ENCODE measurements around the gene JAKMIP1. TPM values are rescaled to one million over a fixed set of nuclear protein-coding genes. Genes with fewer than 3 reads are reported as not detected.

Gene JAKMIP1
- total RNA-seq, 6 donors from 2014 or later, result 0.40 to 6.8 (median 1.0) TPM

DNA sequence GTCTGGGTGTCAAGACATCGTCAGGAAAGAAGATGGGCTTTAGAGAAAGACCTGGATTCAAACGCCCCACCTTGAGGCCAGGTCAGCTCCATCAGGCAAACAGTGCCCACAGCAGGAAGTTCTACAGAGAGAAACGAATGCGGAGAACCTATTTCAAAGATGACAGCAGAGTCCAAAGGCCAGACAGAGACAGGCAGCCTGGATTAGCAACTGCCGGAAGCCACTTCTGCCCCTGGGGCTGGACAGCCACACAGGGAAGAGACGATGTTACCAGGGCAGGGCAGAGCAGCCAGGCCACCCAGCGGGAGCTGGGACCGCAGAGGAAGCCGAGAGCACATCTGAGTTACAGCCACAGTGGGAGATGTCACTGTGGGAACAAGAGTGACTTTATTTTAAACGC, 183.3 kb downstream of the JAKMIP1 start:
- no peaks in the 10 kb centered on the region for H3K9me3 ChIP-seq
- peak in 1 of 2 donors; percentile 24 for DNase-seq
- no peak overlapping the region for H3K27ac ChIP-seq
- H3K27me3 ChIP-seq, result no peaks in the 10 kb centered on the region
- no peaks in the 10 kb centered on the region for H3K36me3 ChIP-seq
- no peaks in the 10 kb centered on the region for H3K4me1 ChIP-seq
- 64 to 69% methylated on average over 8 to 10 of the region's 10 CpGs for WGBS, 2 donors
- H3K4me3 ChIP-seq, result no peak overlapping the region
- TF ChIP-seq, protein P1, sequence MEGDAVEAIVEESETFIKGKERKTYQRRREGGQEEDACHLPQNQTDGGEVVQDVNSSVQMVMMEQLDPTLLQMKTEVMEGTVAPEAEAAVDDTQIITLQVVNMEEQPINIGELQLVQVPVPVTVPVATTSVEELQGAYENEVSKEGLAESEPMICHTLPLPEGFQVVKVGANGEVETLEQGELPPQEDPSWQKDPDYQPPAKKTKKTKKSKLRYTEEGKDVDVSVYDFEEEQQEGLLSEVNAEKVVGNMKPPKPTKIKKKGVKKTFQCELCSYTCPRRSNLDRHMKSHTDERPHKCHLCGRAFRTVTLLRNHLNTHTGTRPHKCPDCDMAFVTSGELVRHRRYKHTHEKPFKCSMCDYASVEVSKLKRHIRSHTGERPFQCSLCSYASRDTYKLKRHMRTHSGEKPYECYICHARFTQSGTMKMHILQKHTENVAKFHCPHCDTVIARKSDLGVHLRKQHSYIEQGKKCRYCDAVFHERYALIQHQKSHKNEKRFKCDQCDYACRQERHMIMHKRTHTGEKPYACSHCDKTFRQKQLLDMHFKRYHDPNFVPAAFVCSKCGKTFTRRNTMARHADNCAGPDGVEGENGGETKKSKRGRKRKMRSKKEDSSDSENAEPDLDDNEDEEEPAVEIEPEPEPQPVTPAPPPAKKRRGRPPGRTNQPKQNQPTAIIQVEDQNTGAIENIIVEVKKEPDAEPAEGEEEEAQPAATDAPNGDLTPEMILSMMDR (IDR thresholded peaks at IDR 0.05), result no peak
- TF ChIP-seq POLR2AphosphoS5 (IDR thresholded peaks at IDR 0.05) (no peak), EP300 (IDR thresholded peaks at IDR 0.05) (no peak), POLR2A (IDR thresholded peaks at IDR 0.05) (no peak)
- ATAC-seq (ENCODE audit: low FRiP score in 2 of 2), result no peak

DNA sequence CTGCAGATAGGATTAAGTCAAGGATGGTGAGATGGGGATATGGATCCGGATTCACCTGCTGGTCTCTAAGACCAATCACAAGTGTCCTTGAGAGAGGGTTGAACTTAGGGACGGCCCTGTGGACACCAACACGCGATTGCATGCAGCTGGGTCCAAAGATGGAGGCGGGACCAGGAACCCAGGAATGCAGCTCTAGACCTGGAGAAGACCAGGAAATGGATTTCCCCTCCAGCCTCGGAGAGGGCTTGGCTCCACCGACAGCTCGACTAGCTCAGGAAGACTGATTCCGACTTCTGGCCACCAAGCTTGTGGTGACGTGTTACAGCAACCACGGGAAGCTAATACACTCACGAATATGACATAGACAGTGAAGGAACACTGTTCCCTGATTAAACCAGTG, 186.8 kb downstream of the JAKMIP1 start:
- H3K36me3 ChIP-seq, result no peaks in the 10 kb centered on the region
- no peak overlapping the region for H3K27ac ChIP-seq
- H3K9me3 ChIP-seq, result no peaks in the 10 kb centered on the region
- H3K4me3 ChIP-seq, result no peak overlapping the region
- H3K27me3 ChIP-seq, result no peaks in the 10 kb centered on the region
- DNase-seq, result no peak
- no peak for TF ChIP-seq POLR2A (IDR thresholded peaks at IDR 0.05)
- no peak for TF ChIP-seq EP300 (IDR thresholded peaks at IDR 0.05)
- TF ChIP-seq POLR2AphosphoS5 (IDR thresholded peaks at IDR 0.05), result no peak
- TF ChIP-seq, protein P1 (IDR thresholded peaks at IDR 0.05), result no peak
- H3K4me1 ChIP-seq, result peaks cover 0 to 6% (median 2%) of the 10 kb centered on the region in 4 donors
- no peak for ATAC-seq (ENCODE audit: low FRiP score in 2 of 2)
- WGBS, 2 donors, result 83 to 84% methylated on average over 11 to 12 of the region's 12 CpGs

DNA sequence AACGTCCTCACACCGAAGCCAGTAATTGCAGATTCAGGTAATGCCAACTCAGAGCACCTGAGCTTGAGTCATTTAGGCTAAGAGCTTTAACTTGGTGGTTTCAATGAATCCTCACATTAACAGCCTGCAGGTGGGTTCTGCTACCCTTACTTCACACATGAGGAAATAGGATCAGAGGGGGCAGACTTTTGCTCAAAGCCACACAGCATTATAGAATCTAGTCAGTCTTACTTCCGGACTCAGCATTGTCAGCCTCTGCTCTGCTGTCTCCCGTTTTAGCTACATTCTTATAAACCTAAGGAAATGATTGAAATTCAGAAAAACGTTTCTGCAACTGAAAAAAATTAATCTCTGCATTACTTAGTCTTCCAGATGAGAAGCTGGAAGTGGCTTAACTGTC, 188.1 kb downstream of the JAKMIP1 start:
- H3K27ac ChIP-seq, result no peak overlapping the region
- ATAC-seq (ENCODE audit: low FRiP score in 2 of 2), result no peak
- 65 to 66% methylated on average over 5 of the region's 5 CpGs for WGBS, 2 donors

DNA sequence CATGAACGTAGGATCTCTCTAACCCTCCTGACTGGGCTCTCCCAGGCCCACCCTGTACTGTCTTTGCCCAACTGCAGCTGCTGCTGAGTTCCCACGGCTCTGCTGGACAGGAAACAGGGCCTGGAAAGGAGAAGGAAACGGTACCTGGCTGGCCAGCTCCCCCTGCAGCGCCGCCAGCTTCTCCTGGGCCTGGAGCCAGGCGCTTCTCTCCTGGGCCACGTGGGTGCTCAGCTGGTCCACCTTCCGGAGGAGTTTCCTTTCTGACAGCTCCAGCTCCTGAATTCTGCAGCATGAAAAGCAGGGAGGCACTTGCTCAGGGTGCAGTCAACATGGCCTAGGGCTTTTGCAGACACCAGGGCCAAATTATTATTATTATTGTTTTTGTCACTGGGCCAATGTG, 188.7 kb downstream of the JAKMIP1 start:
- ATAC-seq (ENCODE audit: low FRiP score in 2 of 2) (peak in 1 of 2 donors; percentile 11), DNase-seq (peak in 1 of 2 donors; percentile 81)
- 7 to 9% methylated on average over 4 to 7 of the region's 8 CpGs for WGBS, 2 donors
- Histone ChIP-seq H3K27ac (no peak overlapping the region), H3K4me3 (no peak overlapping the region), H3K36me3 (no peaks in the 10 kb centered on the region), H3K27me3 (peaks cover 0 to 6% (median 0%) of the 10 kb centered on the region in 4 donors), H3K4me1 (peaks cover 0 to 8% (median 3%) of the 10 kb centered on the region in 4 donors), H3K9me3 (no peaks in the 10 kb centered on the region)
- TF ChIP-seq, protein P1 (IDR thresholded peaks at IDR 0.05), result no peak
- no peak for TF ChIP-seq EP300 (IDR thresholded peaks at IDR 0.05)
- no peak for TF ChIP-seq POLR2A (IDR thresholded peaks at IDR 0.05)
- TF ChIP-seq POLR2AphosphoS5 (IDR thresholded peaks at IDR 0.05), result no peak

More for the DNA sequence above, 188.1 kb downstream of the JAKMIP1 start:
- DNase-seq, result no peak
- H3K4me1 ChIP-seq, result peaks cover 0 to 8% (median 3%) of the 10 kb centered on the region in 4 donors
- H3K4me3 ChIP-seq, result no peak overlapping the region
- H3K9me3 ChIP-seq, result no peaks in the 10 kb centered on the region
- peaks cover 0 to 6% (median 0%) of the 10 kb centered on the region in 4 donors for H3K27me3 ChIP-seq
- TF ChIP-seq POLR2A (IDR thresholded peaks at IDR 0.05) (no peak), POLR2AphosphoS5 (IDR thresholded peaks at IDR 0.05) (no peak), EP300 (IDR thresholded peaks at IDR 0.05) (no peak)
- TF ChIP-seq, protein P1 (IDR thresholded peaks at IDR 0.05), result no peak
- H3K36me3 ChIP-seq, result no peaks in the 10 kb centered on the region

DNA sequence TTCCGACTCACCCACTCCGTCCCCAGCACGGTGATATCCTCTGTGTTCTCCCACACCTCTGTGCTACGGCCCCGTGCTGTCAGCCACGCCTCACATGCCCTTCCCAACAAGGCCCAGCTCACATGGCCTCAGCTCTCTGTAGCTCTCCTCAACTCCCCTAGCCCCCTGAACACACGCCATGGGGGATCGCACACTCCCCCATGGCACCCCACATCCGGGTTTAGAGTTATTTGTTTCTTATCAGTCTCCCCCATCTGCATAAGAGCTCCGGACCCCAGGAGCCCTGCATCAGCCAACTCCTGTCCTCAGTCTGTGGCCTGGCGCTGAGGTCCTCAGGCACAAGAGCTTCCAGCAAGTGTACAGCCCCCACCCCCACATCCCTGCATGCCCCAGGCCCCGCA, 189.1 kb downstream of the JAKMIP1 start:
- no peak overlapping the region for H3K27ac ChIP-seq
- H3K4me1 ChIP-seq, result peaks cover 0 to 8% (median 3%) of the 10 kb centered on the region in 4 donors
- no peak overlapping the region for H3K4me3 ChIP-seq
- peaks cover 0 to 6% (median 0%) of the 10 kb centered on the region in 4 donors for H3K27me3 ChIP-seq
- 42 to 46% methylated on average over 11 of the region's 12 CpGs for WGBS, 2 donors
- TF ChIP-seq POLR2AphosphoS5 (IDR thresholded peaks at IDR 0.05), result no peak
- no peak for TF ChIP-seq POLR2A (IDR thresholded peaks at IDR 0.05)
- TF ChIP-seq, protein P1 (IDR thresholded peaks at IDR 0.05), result no peak
- H3K9me3 ChIP-seq, result no peaks in the 10 kb centered on the region
- DNase-seq (no peak), ATAC-seq (ENCODE audit: low FRiP score in 2 of 2) (no peak)
- no peaks in the 10 kb centered on the region for H3K36me3 ChIP-seq

All from upper lobe of left lung (tissue), 6 donors.